ENCODE results near the gene ARSI. TPM values are rescaled to one million over a fixed set of nuclear protein-coding genes. Genes with fewer than 3 reads are reported as not detected.

The ARSI gene
- total and polyA plus RNA-seq, 2 donors (not counting 1 experiment from before 2014, with no cell fraction given): 5.9 to 12.5 TPM

DNA sequence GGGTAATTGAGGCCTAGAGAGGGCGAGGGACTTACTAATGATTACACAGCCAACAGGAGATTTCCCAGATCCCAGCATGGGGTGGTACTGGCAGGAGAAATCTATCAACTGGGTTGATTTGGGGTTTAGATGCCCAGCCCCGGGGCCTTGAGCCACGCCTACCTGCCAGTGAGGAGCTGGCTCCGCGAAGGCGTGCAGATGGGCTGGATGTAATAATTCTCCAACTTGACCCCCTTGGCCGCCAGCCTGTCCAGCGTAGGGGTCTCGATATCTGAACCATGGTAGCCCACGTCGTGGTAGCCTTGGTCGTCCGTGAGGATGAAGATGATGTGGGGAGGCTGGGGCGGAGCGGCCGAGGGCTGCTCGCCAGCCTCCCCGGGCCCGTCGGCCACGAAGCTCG lies 804 bp downstream of the ARSI start:
- peak overlapping the region; percentile 65 for H3K9ac ChIP-seq (ENCODE audit: insufficient read depth, low read length)
- H3K27ac ChIP-seq (ENCODE audit: insufficient read depth, low read length): peak overlapping the region; percentile 74
- no peaks in the 10 kb centered on the region for H3K9me3 ChIP-seq (ENCODE audit: control insufficient read depth, insufficient read depth, low read depth, low read length)
- no peak for DNase-seq (ENCODE audit: low read depth in 2 of 2)
- peak overlapping the region; percentile 26 to 56 (median 46) for H3K4me3 ChIP-seq (replicated peaks in 1 of 4; ENCODE audit: control extremely low read depth in 1 of 4, insufficient read depth in 1 of 4, low read depth in 3 of 4, low read length in 4 of 4)
- H2AFZ ChIP-seq (ENCODE audit: low read length): peak overlapping the region; percentile 12
- peaks cover 22% of the 10 kb centered on the region for H3K79me2 ChIP-seq (ENCODE audit: control insufficient read depth, insufficient read depth, low read length)
- no peak for TF ChIP-seq EZH2 (IDR thresholded peaks at IDR 0.05; ENCODE audit: low read length, missing control alignments)
- TF ChIP-seq, protein P1, sequence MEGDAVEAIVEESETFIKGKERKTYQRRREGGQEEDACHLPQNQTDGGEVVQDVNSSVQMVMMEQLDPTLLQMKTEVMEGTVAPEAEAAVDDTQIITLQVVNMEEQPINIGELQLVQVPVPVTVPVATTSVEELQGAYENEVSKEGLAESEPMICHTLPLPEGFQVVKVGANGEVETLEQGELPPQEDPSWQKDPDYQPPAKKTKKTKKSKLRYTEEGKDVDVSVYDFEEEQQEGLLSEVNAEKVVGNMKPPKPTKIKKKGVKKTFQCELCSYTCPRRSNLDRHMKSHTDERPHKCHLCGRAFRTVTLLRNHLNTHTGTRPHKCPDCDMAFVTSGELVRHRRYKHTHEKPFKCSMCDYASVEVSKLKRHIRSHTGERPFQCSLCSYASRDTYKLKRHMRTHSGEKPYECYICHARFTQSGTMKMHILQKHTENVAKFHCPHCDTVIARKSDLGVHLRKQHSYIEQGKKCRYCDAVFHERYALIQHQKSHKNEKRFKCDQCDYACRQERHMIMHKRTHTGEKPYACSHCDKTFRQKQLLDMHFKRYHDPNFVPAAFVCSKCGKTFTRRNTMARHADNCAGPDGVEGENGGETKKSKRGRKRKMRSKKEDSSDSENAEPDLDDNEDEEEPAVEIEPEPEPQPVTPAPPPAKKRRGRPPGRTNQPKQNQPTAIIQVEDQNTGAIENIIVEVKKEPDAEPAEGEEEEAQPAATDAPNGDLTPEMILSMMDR (conservative IDR thresholded peaks at IDR 0.05 in 1 of 2, IDR thresholded peaks at IDR 0.05 in 1 of 2; ENCODE audit: low read depth in 1 of 2, low read length in 2 of 2): no peak
- no peaks in the 10 kb centered on the region for H4K20me1 ChIP-seq (ENCODE audit: control insufficient read depth, extremely low read depth, insufficient read depth, low read length)
- H3K4me1 ChIP-seq (ENCODE audit: control insufficient read depth, extremely low read depth, insufficient read depth, low read length): peaks cover 42% of the 10 kb centered on the region
- peak overlapping the region; percentile 48 for H3K4me2 ChIP-seq (ENCODE audit: extremely low read depth, insufficient read depth, low read length)
- H3K36me3 ChIP-seq (ENCODE audit: control insufficient read depth, insufficient read depth, low read length): peaks cover 2% of the 10 kb centered on the region
- no peaks in the 10 kb centered on the region for H3K27me3 ChIP-seq (ENCODE audit: control insufficient read depth, insufficient read depth, low read length)

DNA sequence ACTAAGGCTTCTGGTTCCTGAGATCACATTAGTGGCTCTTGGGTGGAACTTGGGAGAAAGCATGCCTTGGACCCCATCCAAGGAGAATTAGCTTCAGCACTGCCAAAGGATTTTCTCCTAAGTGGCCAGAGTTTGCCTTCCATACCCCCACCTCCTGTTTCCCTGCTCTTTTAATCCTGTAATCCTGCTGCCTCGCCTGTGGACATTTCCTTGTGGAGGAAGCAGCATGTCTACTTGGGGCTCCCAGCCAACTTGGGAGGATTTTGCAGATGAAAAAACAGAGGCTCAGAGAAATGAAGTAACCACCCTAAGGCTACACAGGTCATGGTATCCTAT lies 1.6 kb downstream of the ARSI start:
- no peaks in the 10 kb centered on the region for H3K9me3 ChIP-seq (ENCODE audit: control insufficient read depth, insufficient read depth, low read depth, low read length)
- H3K4me2 ChIP-seq (ENCODE audit: extremely low read depth, insufficient read depth, low read length): peak overlapping the region; percentile 61
- no peak for TF ChIP-seq EZH2 (IDR thresholded peaks at IDR 0.05; ENCODE audit: low read length, missing control alignments)
- TF ChIP-seq, protein P1 (conservative IDR thresholded peaks at IDR 0.05 in 1 of 2, IDR thresholded peaks at IDR 0.05 in 1 of 2; ENCODE audit: low read depth in 1 of 2, low read length in 2 of 2): no peak
- H4K20me1 ChIP-seq (ENCODE audit: control insufficient read depth, extremely low read depth, insufficient read depth, low read length): no peaks in the 10 kb centered on the region
- DNase-seq (ENCODE audit: low read depth in 2 of 2): peak; percentile 47 to 59
- peak overlapping the region; percentile 74 for H3K27ac ChIP-seq (ENCODE audit: insufficient read depth, low read length)
- no peak overlapping the region for H2AFZ ChIP-seq (ENCODE audit: low read length)
- H3K4me3 ChIP-seq (replicated peaks in 1 of 4; ENCODE audit: control extremely low read depth in 1 of 4, insufficient read depth in 1 of 4, low read depth in 3 of 4, low read length in 4 of 4): peak overlapping the region in 3 of 4 experiments; percentile 44 to 56 (median 48)
- H3K4me1 ChIP-seq (ENCODE audit: control insufficient read depth, extremely low read depth, insufficient read depth, low read length): peaks cover 42% of the 10 kb centered on the region
- H3K27me3 ChIP-seq (ENCODE audit: control insufficient read depth, insufficient read depth, low read length): no peaks in the 10 kb centered on the region
- H3K36me3 ChIP-seq (ENCODE audit: control insufficient read depth, insufficient read depth, low read length): peaks cover 2% of the 10 kb centered on the region
- H3K79me2 ChIP-seq (ENCODE audit: control insufficient read depth, insufficient read depth, low read length): peaks cover 22% of the 10 kb centered on the region
- peak overlapping the region; percentile 65 for H3K9ac ChIP-seq (ENCODE audit: insufficient read depth, low read length)

GRCh38 chr5:150300496-150301169 lies 2.1 kb downstream of the ARSI start:
- Histone ChIP-seq H3K27ac (ENCODE audit: insufficient read depth, low read length) (peak overlapping the region; percentile 74), H3K4me3 (replicated peaks in 1 of 4; ENCODE audit: control extremely low read depth in 1 of 4, insufficient read depth in 1 of 4, low read depth in 3 of 4, low read length in 4 of 4) (peak overlapping the region in 3 of 4 experiments; percentile 24 to 56 (median 48))
- TF ChIP-seq, protein P1 (conservative IDR thresholded peaks at IDR 0.05 in 1 of 2, IDR thresholded peaks at IDR 0.05 in 1 of 2; ENCODE audit: low read depth in 1 of 2, low read length in 2 of 2): no peak
- no peak for TF ChIP-seq EZH2 (IDR thresholded peaks at IDR 0.05; ENCODE audit: low read length, missing control alignments)

More at GRCh38 chr5:150300496-150301169, 2.1 kb downstream of the ARSI start:
- Histone ChIP-seq H3K4me1 (ENCODE audit: control insufficient read depth, extremely low read depth, insufficient read depth, low read length) (peaks cover 42% of the 10 kb centered on the region), H3K27me3 (ENCODE audit: control insufficient read depth, insufficient read depth, low read length) (no peaks in the 10 kb centered on the region), H3K79me2 (ENCODE audit: control insufficient read depth, insufficient read depth, low read length) (peaks cover 22% of the 10 kb centered on the region), H3K4me2 (ENCODE audit: extremely low read depth, insufficient read depth, low read length) (peak overlapping the region; percentile 61), H4K20me1 (ENCODE audit: control insufficient read depth, extremely low read depth, insufficient read depth, low read length) (no peaks in the 10 kb centered on the region), H3K9me3 (ENCODE audit: control insufficient read depth, insufficient read depth, low read depth, low read length) (no peaks in the 10 kb centered on the region), H3K36me3 (ENCODE audit: control insufficient read depth, insufficient read depth, low read length) (peaks cover 2% of the 10 kb centered on the region), H3K9ac (ENCODE audit: insufficient read depth, low read length) (no peak overlapping the region), H2AFZ (ENCODE audit: low read length) (no peak overlapping the region)
- no peak for DNase-seq (ENCODE audit: low read depth in 2 of 2)
